Dedifferentiated amniotic fluid mesenchymal stem cell (primary cell): Measurements from ENCODE around the gene DMD.

Experiments
- DNase-seq: peaks from one replicate; pipeline ENCODE4 v3.0.0-alpha.2; 2016; ENCODE audit errors: extremely low spot score

Gene DMD

GRCh38 chrX:31350808-31351074, 1860.6 kb downstream of the DMD start:
- no peak for DNase-seq

- DNase-seq: no peak
These were observed 1861.8 kb downstream of the DMD start for GRCh38 chrX:31349515-31349914.

- no peak for DNase-seq
These were observed 1870.8 kb downstream of the DMD start for GRCh38 chrX:31340587-31340986.

DNA sequence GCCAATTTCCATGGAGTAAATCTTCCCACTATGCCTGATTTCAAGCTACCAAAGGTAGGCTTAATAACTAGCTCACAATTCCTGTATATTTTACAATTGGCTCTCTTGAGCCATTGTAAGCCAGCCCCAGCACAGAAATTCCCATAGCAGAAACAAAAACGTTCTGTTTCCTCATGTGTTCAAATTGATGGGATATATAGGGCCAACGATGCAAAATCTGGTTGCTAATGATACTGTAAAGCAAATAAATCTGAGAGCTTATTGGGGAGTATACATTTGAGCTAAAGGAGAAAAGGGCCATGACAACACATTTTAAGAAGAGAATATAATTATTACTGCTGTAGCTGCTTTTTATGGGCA, 1872.4 kb downstream of the DMD start:
- no peak for DNase-seq

DNA sequence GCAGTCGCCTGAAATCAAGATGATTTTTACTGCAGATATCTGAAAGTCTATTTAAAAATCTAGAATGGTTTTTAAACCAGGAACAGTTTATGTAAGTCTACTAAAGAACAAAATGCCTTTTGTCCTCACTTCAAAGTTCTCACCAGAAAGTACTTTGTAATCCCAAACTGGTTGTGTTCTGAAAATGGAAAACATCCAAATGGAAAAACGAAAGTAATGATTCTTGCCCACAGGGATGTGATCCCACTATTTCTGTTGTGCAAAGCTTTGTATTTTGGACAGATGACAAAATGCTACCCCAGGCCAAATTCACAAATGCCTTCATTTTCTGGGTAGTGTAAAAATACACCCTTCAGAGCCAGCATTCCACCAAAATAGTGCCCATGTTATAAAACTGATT, 1874.0 kb downstream of the DMD start:
- no peak for DNase-seq

- DNase-seq: no peak
These were observed 1874.9 kb downstream of the DMD start for GRCh38 chrX:31336419-31336818.

DNA sequence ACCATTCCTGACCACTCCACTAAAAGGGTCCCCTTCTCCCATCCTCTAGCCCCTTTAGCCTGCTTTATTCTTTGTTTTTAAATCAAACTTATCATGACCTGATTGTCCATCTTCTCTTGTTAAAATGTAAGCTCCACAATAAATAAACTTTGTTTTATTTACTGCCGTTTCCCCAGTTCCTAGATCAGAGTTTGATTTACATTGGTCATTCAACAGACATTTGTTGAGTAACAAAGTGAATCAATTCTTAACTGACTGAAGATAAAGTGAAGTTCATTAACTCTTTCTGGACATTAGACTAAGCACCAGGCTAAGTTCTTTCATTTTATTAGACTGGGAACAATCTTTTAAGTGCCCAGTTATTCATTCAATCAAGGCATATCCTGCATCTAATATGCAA, 1876.4 kb downstream of the DMD start:
- no peak for DNase-seq

DNA sequence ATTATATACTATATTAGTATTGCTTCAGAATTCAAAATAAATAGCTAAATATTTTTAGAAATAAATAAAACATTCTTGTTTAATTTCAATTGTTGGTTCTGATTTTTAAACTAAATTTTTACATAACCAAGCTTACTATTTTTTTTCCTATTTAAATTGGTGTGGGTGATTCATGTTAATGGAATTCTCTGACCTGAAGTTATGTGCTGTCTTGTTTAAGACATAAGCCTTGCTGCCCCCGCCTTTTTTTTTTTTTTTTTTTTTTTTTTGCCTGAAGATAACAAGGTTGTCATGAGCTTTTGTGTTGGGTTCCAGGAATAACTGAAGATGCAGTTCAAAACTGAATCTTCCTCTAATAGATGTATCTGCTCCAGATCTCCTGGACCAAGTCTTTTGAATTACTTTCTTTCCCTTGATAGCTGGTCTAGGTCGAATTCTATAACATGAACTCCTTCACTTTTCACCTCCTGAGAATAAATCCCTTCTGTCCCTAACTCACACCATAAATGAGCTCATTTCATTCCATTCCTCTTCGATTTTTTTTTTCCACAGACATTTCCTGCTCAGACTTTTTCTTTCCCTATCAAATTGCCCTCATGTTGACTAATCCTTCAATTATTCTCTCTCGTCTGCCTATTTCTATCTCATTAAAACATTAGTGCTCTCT, 1878.1 kb downstream of the DMD start:
- peak; percentile 48 for DNase-seq

DNA sequence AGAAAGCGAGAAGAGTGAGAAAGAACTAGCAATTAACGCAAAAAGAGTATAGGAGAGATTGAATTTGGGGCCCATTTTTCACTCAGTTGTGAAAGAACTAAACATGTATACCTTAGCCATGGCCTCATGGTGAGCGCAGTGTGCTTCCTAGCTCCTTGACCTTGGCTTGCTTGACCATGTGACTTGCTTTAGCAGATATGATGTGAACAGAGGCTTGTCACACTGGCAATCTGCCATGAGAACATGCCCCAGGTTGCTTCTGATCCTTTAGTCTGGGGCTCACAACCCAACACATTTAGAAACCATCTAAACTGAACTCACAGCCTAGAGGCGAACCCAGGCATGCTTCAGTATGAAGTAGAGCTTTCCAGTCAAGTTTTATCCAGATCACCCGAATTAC, 1879.4 kb downstream of the DMD start:
- DNase-seq: no peak

GRCh38 chrX:31331015-31331414, 1880.3 kb downstream of the DMD start:
- no peak for DNase-seq

- DNase-seq: no peak
These were observed 1882.1 kb downstream of the DMD start for GRCh38 chrX:31329298-31329697.

- no peak for DNase-seq
These were observed 1887.7 kb downstream of the DMD start for GRCh38 chrX:31323658-31324057.

DNA sequence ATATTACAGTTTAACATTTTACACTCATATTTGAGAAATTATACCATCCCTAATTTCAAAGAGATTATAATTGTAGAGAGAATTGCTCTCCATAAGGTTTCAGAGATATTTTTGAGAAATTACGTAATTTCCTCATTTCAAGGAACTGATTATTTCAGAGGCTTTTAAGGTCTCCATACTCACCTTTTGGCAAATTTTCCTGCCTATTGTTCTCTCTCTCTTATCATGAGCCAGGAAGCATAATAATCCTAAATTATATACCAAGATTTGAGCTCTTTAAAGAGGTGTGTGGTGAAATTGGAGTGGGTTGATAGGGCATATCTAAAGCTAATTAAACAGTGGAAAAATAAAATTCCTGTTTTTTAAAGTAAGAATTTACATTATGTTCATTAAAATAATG, 1890.6 kb downstream of the DMD start:
- DNase-seq: no peak

DNA sequence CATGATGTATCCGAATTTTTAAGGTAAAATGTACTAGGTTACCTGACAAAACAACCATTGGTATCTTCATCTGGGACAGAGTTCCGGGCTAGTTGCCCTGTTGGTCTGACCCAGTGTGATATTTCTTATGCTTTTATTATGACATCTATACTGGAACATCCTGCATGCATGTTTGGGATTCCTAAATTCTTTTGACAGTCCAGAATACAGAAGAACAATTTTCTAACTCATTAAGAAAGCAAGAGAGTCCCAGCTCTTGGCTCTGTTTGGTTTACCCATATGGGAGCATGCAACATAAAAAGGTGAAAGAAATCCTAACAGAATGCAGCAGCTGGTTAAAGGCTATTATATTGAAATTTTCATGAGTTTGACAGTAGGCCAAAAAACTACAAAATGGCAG, 1891.8 kb downstream of the DMD start:
- no peak for DNase-seq

GRCh38 chrX:31318866-31319265, 1892.5 kb downstream of the DMD start:
- no peak for DNase-seq

GRCh38 chrX:31316340-31316991, 1894.9 kb downstream of the DMD start:
- DNase-seq: no peak

- no peak for DNase-seq
These were observed 1896.4 kb downstream of the DMD start for GRCh38 chrX:31314921-31315320.

- DNase-seq: no peak
These were observed 1903.4 kb downstream of the DMD start for GRCh38 chrX:31307952-31308351.

DNA sequence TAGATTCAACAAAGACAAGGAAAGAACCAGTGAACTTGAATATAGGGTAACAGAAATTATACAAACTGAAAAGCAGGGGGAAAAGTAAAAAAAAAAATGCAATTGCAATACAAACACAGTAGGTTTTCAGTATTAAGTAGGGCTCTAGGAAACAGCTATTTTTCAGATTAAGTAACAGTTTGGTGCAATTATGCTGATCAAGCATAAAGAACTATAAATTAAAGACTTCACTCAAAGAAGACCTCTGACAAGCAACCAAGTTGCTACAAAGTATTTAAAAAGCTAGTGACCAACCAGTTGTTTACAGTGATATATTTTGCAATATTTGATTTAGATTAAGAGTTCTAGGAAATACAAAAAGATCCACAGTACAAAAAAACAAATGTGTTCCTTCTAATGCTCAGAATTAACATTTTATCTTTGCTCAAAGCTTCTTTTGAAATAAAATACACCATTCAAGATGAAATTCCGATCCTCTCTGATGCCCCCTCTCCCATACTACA, 1908.7 kb downstream of the DMD start:
- no peak for DNase-seq

DNA sequence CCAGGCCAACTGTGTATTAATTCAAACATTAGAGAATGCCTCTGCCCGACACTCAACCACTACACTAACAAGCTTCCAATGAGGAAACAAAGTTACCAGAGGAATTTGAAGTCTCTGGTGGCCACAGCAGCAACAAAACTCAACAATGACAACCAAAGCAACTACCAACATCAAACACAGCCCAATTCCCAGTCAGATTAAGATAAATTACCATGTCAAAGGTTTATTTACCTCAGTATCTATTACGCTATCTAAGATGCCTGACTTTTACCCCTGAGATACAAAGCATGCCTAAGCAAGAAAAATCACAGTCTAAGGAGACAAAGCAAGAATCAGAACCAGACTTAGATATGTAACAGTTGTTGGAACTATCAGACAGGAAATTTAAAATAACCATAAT, 1909.4 kb downstream of the DMD start:
- DNase-seq: no peak

DNA sequence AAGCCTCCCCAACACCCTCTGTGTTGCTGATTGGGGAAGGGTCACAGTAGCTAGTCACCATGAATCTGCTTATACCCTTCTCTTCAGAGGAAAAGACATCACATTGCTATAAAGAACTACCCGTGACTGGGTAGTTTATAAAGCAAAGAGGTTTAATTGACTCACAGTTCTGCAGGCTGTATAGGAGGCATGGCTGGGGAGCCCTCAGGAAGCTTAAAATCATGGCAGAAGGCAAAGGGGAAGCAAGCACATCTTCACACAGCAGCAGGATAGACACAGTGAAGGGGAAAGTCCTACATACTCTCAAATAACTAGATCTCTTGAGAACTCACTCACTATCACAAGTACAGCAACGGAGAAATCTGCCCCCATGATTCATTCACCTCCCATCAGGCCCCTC, 1910.1 kb downstream of the DMD start:
- DNase-seq: no peak

DNA sequence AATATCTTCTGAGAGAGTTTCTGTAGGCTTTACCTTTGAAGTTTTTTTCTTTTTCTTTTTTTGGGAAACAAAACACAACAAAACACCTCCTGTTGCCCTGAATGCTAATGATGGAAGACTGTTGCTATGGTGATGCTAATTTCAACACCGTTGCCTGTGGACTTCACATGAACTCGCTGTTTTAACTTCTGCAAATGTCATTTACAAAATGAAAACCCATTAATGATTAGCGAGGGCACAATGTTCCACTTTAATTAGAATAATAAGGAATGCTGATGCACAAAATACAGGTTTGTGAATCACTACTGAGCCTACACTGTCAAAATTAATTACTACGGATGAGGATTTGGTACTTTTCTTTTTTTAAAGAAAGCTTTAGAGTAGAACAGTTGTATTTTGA, 1912.4 kb downstream of the DMD start:
- no peak for DNase-seq

DNA sequence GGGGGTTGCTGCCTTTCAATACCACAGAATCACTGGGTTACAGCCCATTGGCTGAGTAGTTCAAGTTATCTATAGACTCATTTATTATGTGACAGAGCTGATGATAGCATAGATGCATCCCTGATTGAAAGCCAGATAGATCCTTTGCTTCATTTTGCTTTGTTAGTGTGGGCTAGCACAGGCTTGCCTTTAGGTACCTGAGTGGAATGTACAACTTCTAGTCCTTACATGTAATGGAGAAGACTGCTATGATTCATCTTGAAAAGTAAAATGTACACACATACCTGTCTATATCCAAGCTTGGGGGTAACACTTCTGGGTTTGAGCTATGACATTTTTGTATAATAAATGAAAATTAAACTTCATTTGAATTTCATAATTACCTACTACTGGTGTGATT, 1913.5 kb downstream of the DMD start:
- DNase-seq: no peak

DNA sequence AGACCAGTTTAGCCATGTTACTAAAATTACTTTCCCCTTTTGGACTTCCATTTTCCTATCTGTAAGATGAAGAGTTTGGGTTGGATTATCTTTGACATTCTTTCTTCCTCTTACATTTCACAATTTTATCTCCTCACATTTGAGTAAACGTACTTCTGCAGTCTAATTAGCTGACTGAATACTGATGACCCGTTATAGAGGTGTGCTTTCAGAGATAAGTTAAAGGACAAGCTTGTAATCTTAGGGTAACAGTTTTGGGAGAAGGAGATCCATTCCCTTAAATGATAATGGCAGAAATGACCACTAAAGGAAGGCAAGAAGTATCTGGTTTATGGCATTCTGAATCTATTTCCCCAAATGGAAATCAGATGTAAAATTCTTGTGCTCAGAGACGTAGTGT, 1916.9 kb downstream of the DMD start:
- DNase-seq: no peak
